ENCODE results near the gene SGMS1. TPM values are rescaled to one million over a fixed set of nuclear protein-coding genes. Genes with fewer than 3 reads are reported as not detected.

The SGMS1 gene
- total RNA-seq, 4 donors from 2014 or later, result 64.3 to 132 (median 87.0) TPM

GRCh38 chr10:50436805-50437204 is 187.0 kb downstream of the SGMS1 start:
- peaks cover 3 to 11% (median 7%) of the 10 kb centered on the region in 4 donors for H3K4me1 ChIP-seq
- H3K4me3 ChIP-seq, result no peak overlapping the region
- DNase-seq (ENCODE audit: extremely low spot score), result no peak
- no peak overlapping the region for H3K27ac ChIP-seq (replicated peaks in 1 of 4)
- no peaks in the 10 kb centered on the region for H3K27me3 ChIP-seq
- WGBS, result 95% methylated on average over 4 of the region's 4 CpGs
- TF ChIP-seq POLR2A (IDR thresholded peaks at IDR 0.05; ENCODE audit: low read depth), result no peak
- TF ChIP-seq EP300 (IDR thresholded peaks at IDR 0.05), result no peak
- no peak for TF ChIP-seq CTCF (IDR thresholded peaks at IDR 0.05)
- TF ChIP-seq POLR2AphosphoS5 (IDR thresholded peaks at IDR 0.05), result no peak
- intact Hi-C loops (cut with DNase I), result no loop called here
- no peaks in the 10 kb centered on the region for H3K36me3 ChIP-seq
- H3K9me3 ChIP-seq, result no peaks in the 10 kb centered on the region

- Histone ChIP-seq H3K4me3 (no peak overlapping the region), H3K27ac (replicated peaks in 1 of 4) (peak overlapping the region in 3 of 4 donors; percentile 13 to 58 (median 54)), H3K9me3 (no peaks in the 10 kb centered on the region), H3K36me3 (no peaks in the 10 kb centered on the region), H3K27me3 (no peaks in the 10 kb centered on the region), H3K4me1 (peaks cover 6 to 18% (median 13%) of the 10 kb centered on the region in 4 donors)
- no peak for TF ChIP-seq EP300 (IDR thresholded peaks at IDR 0.05)
- TF ChIP-seq POLR2A (IDR thresholded peaks at IDR 0.05; ENCODE audit: low read depth), result no peak
- no peak for TF ChIP-seq CTCF (IDR thresholded peaks at IDR 0.05)
- no peak for TF ChIP-seq POLR2AphosphoS5 (IDR thresholded peaks at IDR 0.05)
- 100% methylated on average over 1 of the region's 1 CpG for WGBS
- no peak for DNase-seq (ENCODE audit: extremely low spot score)
- intact Hi-C loops (cut with DNase I), result no loop called here
Measured at GRCh38 chr10:50432211-50433009, 191.3 kb downstream of the SGMS1 start.

- H3K4me3 ChIP-seq, result no peak overlapping the region
- no peaks in the 10 kb centered on the region for H3K9me3 ChIP-seq
- peak overlapping the region; percentile 13 to 58 (median 44) for H3K27ac ChIP-seq (replicated peaks in 1 of 4)
- peaks cover 6 to 18% (median 10%) of the 10 kb centered on the region in 4 donors for H3K4me1 ChIP-seq
- H3K36me3 ChIP-seq, result no peaks in the 10 kb centered on the region
- 35% methylated on average over 3 of the region's 3 CpGs for WGBS
- TF ChIP-seq EP300 (IDR thresholded peaks at IDR 0.05) (no peak), POLR2AphosphoS5 (IDR thresholded peaks at IDR 0.05) (no peak), POLR2A (IDR thresholded peaks at IDR 0.05; ENCODE audit: low read depth) (no peak), CTCF (IDR thresholded peaks at IDR 0.05) (no peak)
- no peak for DNase-seq (ENCODE audit: extremely low spot score)
- intact Hi-C loops (cut with DNase I), result no loop called here
- H3K27me3 ChIP-seq, result no peaks in the 10 kb centered on the region
Measured at GRCh38 chr10:50431791-50432190, 192.0 kb downstream of the SGMS1 start.

GRCh38 chr10:50431133-50431532 is 192.6 kb downstream of the SGMS1 start:
- H3K36me3 ChIP-seq, result no peaks in the 10 kb centered on the region
- no peaks in the 10 kb centered on the region for H3K27me3 ChIP-seq
- intact Hi-C loops (cut with DNase I), result no loop called here
- no peak for DNase-seq (ENCODE audit: extremely low spot score)
- WGBS, result 56% methylated on average over 4 of the region's 4 CpGs
- H3K4me3 ChIP-seq, result no peak overlapping the region
- TF ChIP-seq POLR2AphosphoS5 (IDR thresholded peaks at IDR 0.05) (no peak), CTCF (IDR thresholded peaks at IDR 0.05) (no peak), EP300 (IDR thresholded peaks at IDR 0.05) (no peak), POLR2A (IDR thresholded peaks at IDR 0.05; ENCODE audit: low read depth) (no peak)
- H3K9me3 ChIP-seq, result no peaks in the 10 kb centered on the region
- peak overlapping the region; percentile 13 to 58 (median 44) for H3K27ac ChIP-seq (replicated peaks in 1 of 4)
- H3K4me1 ChIP-seq, result peaks cover 6 to 18% (median 10%) of the 10 kb centered on the region in 4 donors
